Measurements from ENCODE around the gene THSD4.
A peak's percentile ranks its signal among the peaks of the same experiment; 100 is the strongest.

The THSD4 gene

DNA sequence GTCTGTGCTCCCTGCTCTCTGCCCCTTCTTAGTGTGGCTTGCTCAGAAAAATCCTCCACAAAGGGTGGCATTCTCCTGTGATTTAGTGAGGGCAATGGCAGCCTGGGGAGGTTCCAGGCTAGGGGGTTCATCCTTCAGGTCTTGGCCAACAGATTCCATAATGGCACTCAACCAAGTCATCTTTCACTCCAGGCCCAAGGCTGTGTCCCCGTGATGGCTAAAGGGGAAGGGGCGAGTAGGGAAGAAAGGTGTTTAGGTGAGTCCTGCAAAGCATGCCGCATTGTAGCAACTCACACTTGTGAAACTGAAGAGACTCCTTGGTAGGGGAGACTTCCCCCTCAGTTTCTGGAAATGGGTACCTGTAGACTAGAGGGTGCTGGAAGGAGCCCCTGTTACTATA is 105.6 kb downstream of the THSD4 start:
- TF ChIP-seq, protein P1, sequence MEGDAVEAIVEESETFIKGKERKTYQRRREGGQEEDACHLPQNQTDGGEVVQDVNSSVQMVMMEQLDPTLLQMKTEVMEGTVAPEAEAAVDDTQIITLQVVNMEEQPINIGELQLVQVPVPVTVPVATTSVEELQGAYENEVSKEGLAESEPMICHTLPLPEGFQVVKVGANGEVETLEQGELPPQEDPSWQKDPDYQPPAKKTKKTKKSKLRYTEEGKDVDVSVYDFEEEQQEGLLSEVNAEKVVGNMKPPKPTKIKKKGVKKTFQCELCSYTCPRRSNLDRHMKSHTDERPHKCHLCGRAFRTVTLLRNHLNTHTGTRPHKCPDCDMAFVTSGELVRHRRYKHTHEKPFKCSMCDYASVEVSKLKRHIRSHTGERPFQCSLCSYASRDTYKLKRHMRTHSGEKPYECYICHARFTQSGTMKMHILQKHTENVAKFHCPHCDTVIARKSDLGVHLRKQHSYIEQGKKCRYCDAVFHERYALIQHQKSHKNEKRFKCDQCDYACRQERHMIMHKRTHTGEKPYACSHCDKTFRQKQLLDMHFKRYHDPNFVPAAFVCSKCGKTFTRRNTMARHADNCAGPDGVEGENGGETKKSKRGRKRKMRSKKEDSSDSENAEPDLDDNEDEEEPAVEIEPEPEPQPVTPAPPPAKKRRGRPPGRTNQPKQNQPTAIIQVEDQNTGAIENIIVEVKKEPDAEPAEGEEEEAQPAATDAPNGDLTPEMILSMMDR (IDR thresholded peaks at IDR 0.05), result no peak
- DNase-seq (ENCODE audit: low spot score), result no peak
- H3K27ac ChIP-seq, result no peak overlapping the region
- no peak overlapping the region for H3K4me3 ChIP-seq

DNA sequence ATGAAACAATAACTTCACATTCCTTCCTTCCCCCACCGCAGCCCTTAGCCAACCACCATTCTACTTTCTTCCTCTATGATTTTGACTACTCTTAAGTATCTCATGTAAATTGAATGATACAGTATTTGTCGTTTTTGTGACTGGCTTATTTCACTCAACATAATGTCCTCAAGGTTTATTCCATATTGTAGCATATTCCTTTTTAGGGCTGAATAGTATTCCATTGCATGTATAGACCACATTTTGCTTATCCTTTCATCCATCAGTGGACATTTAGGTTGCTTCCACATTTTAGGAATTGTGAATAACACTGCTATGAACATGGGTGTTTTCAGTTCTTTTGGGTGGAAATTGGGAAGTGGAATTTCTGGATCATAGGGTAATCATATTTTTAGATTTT is 106.1 kb downstream of the THSD4 start:
- Histone ChIP-seq H3K4me3 (no peak overlapping the region), H3K27ac (no peak overlapping the region)
- no peak for DNase-seq (ENCODE audit: low spot score)
- TF ChIP-seq, protein P1 (IDR thresholded peaks at IDR 0.05), result no peak

DNA sequence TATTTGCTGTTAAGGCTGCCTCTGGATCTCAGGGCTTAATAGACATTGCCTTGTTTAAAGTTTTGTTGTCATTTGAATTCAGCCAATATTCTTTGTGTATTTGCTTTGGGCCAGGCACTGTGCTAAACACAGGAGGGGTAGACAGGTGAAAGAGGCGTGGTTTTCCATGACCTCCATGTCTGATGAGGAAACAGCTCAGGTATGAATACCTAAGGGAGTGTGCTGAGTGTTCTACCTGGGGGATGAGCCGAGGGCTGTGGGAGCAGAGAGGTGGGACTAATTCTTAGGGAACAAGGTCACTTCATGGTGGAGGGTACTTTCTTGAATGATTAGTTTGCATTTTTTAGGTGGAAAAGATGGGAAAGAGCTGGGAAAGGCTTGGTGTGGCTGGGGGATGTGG is 108.2 kb downstream of the THSD4 start:
- TF ChIP-seq, protein P1 (IDR thresholded peaks at IDR 0.05), result no peak
- DNase-seq (ENCODE audit: low spot score), result no peak
- Histone ChIP-seq H3K4me3 (no peak overlapping the region), H3K27ac (no peak overlapping the region)

DNA sequence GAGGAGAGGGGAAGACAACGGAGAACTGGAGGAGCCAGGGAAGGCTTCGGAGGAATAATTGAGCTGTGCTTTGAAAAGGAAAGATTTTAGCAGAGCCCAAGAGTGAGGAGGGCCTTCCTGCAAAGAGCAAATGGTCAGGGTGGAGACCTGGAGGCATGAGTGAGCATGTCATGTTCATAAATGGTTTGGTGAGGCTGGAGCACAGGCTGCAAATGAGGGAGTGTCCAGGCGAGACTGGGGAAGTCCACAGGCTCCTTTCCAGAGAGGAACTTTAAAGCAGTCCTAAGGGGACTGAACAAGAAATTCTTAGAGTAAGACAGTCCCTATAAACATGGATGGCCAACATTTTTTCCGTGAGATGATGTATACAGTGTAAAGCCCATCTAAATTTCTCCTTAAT is 108.8 kb downstream of the THSD4 start:
- Histone ChIP-seq H3K4me3 (no peak overlapping the region), H3K27ac (no peak overlapping the region)
- peak; percentile 33 for DNase-seq (ENCODE audit: low spot score)
- TF ChIP-seq, protein P1 (IDR thresholded peaks at IDR 0.05), result no peak

DNA sequence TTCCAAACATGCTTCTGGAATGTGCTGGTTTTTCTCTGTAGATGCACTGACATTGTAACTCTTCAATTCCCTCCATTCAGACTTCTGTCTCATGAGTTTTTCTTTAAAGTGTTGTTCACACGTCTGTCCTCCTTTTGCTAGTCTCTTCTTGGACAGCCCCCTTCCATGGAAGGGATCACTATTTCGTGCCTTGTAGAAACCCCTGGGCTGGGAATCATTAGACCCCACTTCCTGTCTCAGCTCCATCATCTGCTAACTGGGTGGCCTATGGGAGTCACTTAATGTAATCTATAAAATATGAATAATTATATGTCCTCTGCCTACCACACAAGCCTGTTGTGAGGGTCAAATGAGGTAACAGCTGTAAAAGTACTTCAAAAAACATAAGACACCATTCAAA is 110.6 kb downstream of the THSD4 start:
- TF ChIP-seq, protein P1 (IDR thresholded peaks at IDR 0.05), result no peak
- Histone ChIP-seq H3K4me3 (no peak overlapping the region), H3K27ac (no peak overlapping the region)
- DNase-seq (ENCODE audit: low spot score), result no peak

DNA sequence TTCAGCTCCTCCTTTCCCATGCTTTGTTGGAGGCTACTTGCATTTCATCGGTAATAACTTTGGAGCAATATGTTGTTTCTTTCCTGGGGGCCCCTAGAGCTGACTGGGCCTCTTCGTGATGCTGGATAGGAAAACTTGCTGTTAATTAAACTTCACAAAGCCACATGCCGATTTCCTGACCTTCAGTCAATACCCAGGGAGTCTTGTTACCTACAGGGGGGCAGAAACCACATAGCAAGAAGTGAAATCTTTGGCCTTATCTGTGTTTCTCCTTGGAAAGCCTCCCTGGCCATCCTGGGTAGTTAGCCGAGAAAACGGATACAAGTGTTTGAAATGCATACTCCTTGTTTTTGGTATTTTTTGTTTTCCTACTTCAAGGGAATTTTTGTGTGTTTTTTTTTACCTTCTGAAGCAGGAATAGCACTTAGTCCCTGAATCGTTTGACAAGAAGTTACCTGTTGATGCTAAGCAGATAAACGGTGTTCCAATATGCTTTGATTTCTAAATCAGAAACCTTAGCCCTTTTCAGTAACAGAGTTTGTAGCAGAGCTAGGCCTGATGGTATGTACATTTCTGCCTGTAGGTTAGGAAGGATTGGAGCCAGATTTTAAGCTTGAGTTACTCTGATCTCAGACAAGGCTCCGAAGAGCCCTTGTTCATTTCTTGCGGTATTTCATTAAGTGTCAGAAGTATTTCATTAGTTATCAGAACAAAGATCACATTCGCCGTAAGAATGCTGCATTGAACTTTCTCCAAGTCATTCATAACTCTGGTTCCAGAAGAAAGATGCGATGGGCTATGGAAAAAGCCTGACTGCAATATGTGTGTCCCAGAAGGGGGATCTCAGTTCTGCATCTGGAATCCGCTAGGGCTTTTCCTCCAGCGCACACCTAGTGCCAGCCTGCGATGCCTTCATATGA is 111.5 kb downstream of the THSD4 start:
- TF ChIP-seq, protein P1 (IDR thresholded peaks at IDR 0.05), result no peak
- Histone ChIP-seq H3K4me3 (no peak overlapping the region), H3K27ac (no peak overlapping the region)
- DNase-seq (ENCODE audit: low spot score), result no peak

DNA sequence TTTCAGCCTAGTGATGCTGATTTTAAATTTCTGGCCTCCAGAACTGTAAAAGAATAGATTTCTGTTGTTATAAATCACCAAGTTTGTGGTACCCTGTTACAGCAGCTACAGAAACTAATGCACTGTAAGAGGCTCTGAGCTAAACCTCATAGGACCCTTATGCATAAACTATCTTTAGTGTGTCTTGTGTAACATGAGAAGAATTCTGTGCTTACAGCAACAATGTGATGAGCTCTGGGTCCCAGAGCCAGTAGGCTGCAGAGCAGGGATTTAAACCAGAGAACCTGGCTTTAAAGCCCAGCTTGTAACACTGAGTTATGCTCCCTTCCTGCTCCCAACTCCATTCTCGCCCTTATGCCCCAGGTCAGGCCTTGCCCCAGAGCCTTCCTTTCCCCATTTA is 113.1 kb downstream of the THSD4 start:
- no peak for DNase-seq (ENCODE audit: low spot score)
- Histone ChIP-seq H3K27ac (no peak overlapping the region), H3K4me3 (no peak overlapping the region)
- TF ChIP-seq, protein P1 (IDR thresholded peaks at IDR 0.05), result no peak
